Stimulated activated CD4-positive, alpha-beta T cell treated with anti-CD3 and anti-CD28 coated beads, Interleukin-15, amount 100 ng/mL, for 48 hours (primary cell): ENCODE measurements around the gene ARHGEF33.

Experiments used
- DNase-seq, 2 donors: peaks; one replicate each; pipeline ENCODE4 v3.0.0-alpha.2; 2020; ENCODE audit warnings: low read depth in 2 of 2

Gene ARHGEF33

DNA sequence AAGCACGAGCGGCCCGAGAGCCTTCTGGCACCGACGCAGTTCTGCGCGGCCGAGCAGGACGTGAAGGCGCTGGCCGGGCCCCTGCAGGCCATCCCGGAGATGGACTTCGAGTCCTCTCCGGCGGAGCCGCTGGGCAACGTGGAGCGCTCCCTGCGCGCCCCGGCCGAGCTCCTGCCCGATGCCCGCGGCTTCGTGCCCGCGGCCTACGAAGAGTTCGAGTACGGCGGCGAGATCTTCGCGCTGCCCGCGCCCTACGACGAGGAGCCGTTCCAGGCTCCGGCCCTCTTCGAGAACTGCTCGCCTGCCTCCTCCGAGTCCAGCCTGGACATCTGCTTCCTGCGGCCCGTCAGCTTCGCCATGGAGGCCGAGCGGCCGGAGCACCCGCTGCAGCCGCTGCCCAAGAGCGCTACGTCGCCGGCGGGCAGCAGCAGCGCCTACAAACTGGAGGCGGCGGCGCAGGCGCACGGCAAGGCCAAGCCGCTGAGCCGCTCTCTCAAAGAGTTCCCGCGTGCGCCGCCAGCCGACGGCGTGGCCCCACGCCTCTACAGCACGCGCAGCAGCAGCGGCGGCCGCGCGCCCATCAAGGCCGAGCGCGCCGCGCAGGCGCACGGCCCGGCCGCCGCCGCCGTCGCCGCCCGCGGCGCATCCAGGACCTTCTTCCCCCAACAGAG lies 70.4 kb downstream of the ARHGEF33 start:
- peak; percentile 59 to 69 for DNase-seq

DNA sequence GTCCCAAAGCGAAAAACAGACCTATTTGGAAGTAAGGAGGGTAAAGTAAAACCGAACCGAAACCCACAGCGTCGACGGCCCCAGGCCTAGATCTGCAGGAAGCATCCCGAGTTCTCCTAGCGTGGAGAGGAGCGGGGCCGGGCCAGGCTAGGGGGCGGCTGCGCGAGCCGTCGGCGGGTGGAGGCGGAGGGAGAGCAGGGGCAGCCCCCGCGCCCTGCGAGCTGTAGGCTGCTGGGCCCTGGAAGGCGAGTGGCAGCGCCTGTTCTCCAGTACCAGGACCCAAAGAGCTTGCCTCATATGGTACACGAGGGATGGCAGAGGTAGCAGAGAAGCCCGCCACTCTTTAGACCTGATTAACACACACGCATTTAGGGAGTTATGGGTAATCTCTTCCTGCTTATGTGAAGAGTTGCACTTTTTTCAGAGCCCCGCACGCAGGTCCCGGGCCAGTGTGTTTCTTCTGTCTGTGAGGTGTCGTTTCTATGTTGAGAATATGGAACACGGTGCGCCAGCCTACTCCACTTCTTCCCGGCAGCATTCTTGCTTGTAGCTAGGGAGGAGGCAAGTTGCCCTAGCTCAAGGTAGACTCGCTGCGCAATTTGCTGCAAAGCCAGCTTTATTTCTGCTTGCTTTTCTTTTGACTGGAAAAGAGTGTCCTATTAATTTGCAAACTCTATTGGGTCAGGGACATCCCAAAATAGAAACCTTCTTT lies 71.1 kb downstream of the ARHGEF33 start:
- DNase-seq, result no peak

DNA sequence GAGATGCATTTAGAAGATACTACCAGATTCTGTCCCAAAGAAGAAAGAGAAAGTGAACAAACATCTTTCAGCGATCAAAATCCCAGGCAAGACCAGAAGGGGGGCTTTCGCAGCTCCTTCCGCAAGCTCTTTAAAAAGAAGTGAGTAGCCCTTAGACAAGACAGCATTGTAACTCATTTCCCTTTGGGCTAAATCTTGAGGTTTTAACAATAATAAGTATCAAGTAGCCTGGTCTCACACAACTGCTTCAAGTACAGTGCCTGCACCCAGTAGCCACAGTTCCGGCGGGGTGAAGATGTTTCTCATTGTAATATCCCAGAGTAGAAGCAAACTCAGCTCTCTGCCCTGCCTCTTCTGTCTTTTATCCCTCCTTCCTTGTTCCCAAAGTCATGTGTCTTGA lies 76.3 kb downstream of the ARHGEF33 start:
- no peak for DNase-seq

DNA sequence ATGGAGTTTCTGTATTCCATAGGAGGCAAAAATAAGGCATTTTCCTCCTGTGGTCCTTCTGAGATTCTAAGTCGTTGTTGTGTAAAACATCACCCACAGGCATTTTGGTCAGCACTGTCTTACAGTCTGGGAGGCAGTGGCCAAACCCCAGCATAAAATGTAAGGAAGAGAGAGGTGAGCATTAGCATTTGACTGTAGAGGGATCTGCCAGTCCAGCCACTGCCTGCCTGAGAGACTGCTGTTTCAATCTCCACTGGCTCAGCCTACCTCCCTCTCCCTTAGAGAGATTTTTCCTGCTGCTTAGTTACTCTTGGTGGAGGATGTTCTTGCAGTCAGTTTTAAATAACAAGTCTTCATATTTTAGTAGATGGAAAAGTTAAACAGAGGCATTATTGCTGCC lies 77.0 kb downstream of the ARHGEF33 start:
- DNase-seq, result no peak

DNA sequence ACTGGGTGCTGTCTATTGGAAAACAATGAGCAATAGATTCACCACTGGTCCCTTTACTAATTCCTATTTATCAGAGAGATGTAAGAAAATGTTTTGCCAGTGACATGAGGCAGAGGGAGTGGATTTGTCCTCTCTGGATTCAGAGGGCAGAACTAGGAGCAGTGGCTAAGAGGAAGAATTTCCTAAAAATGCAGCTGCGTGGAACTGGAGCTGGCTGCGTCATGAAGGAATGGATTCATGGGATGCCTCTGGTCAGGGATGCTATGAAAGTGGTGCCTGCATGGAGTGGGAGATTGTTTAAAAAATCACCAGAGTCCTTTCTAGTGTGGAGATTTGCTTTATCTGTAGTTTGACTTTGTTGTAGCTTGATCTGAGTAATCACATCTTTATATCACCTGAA lies 78.3 kb downstream of the ARHGEF33 start:
- DNase-seq, result no peak

DNA sequence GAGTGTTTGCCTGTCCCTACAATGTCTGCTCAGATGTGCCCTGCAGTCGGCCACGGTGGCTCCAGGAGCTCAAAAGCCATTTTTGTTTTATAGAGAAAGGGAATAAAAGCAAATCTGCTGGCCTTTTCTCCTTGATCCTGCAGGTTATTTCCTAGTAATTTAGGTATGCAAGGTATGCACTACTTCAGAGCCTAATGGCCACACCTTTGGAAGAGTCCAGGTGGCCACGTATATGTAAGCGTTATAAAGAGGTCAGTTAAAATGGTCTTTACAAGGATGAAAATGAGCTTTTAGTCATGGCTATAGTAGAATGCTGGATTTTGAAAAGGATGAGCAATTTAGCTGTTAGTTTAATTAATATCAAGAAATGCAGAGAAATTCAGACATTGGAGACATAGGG lies 81.7 kb downstream of the ARHGEF33 start:
- no peak for DNase-seq

DNA sequence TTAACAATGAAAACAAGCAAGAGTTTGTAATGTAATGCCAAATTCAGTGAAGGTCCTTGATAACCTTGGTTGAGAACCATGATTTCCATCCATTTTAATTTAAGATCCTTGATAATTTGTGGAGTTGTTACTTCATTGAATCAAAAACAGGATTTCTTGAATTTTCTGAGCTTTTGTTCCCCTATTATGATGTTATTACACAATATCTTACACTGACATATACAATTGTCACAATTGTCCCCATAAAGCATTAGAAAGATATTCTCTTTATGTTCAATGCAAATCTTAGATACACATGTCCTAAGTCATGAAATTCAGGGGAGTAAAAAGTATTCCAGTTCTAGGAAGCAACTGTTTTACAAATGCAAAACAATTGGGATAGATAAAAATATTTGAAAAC lies 83.6 kb downstream of the ARHGEF33 start:
- no peak for DNase-seq

DNA sequence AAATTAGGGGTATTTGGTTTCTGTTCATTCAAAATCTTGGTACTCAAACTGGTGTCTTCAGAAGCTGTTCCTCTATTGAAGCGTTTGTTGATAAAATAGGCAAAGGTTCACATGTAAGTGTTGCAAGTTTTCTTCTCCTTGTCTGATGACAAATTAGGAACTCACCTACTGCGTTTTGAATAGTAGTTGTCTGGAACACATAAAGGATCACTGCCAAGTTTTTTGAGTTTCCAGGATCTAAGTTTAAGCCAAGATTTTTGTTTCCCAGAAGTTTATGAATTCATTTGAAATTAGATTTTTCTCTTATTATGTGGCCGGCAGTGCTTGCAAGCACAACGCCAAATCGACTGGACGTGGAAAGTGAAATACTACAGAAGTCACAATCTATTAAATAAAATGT lies 85.4 kb downstream of the ARHGEF33 start:
- no peak for DNase-seq

DNA sequence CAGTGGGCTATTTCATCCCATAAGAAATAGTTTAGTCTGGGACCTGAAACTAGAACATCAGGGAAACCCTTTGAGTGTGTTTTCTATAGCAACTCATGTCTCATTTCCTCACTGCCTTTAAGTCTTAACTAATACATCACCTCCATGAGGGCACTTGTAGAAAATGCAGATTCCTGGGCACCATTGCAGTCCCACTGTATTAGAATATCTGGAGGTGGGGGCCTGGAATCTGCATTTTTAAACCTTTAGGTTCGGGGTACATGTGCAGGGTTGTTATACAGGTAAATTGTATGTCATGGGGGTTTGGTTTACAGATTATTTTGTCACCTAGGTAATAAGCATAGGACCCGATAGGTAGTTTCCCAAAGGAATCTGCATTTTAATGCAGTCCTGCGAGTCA lies 87.4 kb downstream of the ARHGEF33 start:
- DNase-seq, result no peak

DNA sequence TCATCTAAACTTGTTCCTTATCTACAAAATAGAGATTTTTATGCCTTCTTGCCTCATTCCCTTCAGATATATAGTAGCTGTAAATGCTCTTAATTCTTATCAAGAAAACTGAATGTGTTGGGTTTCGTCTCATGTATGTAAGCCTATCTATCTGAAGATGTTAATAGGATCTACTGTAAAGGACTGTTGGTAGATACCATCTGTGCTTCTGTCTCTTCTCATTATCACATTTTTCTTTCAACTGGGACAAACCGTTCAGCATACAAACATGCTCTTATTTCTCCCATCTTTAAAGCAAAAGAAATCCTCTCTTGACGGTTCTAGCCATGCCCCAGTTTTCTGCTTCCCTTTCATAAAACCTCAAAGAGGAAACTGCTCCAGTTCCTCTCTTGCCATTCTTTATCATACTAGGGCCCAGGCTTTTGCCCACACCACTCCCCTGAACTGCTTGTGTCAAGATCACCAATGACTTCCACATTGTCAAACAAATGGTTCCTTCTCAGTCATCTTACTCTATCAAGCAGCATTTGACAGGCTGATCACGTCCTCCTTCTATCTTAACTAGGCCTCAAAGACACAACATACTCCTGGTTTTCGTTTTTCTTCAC lies 88.7 kb downstream of the ARHGEF33 start:
- no peak for DNase-seq

DNA sequence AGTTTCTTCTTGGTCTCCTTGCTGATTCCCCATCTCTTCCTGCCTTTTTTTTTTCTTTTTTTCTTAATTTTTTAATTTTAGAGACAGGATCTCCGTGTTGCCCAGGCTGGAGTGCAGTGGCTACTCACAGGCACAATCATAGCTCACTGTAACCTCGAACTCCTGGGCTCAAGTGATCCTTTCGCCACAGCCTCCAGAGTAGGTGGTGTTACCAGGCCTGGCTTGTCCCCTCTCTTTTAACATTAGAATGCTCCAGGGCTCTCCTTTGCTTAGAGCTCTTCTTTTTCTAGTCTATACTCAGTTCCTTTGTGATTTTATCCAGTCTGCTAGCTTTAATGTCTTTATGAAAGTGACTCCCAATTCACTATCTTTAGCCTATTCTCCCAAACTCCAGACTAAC lies 89.2 kb downstream of the ARHGEF33 start:
- no peak for DNase-seq

DNA sequence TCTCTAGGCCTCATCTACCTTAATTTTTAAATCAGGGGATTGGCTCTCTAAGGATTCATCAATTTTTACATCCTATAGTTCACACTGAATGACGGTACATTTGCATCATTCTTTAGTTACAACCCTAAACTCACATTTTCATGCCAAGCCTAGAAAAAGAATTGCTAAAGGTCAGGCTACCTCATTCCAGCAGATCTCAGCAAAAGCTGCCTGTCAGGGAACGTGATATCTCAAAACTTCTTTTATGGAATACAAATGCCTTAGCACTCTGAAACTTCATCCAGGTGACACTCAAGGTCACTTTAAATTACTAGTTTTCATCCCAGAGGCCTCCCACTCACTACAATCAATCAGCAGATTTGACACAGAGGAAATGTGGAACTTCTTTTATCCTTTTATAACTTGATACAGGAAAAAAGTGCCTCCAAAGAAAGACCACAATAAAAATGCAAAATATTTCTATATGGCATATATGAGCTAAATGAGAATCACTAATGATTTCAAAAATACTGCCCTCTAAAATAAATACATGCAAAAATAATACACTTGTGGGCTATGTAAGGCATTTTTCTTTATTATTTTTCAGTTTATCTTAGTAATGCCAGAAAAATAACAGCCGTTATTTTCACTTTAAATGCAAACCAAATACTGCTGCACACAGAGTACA lies 91.5 kb downstream of the ARHGEF33 start:
- DNase-seq, result no peak

DNA sequence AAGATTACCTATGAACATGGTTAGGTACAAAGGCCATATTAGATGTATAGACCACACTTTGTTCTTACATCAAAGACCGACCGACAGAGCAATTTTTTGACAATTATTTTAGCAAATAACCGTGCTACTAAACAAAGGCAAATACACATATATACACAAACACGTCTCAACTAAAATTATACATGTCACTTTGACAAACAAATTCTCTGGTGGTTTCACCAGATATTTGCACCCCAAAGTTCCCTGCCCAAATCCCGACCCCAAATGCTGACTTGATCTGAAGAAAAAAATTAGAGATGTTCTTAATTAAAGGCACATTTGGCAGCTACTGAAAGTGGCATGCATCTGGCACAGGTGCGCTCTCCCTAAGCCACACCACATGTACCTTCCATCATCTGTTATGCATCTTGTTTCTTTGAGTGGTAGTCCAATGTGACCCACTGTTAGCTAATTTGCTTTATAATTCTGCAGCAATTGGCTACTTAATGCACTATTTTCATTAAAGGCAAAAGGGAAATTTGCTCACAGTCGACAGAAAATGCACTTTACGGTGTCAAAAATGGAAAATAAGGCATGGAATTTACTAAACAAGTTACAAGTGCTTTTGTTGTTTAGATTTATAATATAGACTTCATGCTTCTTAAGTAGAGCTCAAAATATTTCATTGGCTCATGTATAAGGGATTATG lies 92.1 kb downstream of the ARHGEF33 start:
- DNase-seq, result no peak

DNA sequence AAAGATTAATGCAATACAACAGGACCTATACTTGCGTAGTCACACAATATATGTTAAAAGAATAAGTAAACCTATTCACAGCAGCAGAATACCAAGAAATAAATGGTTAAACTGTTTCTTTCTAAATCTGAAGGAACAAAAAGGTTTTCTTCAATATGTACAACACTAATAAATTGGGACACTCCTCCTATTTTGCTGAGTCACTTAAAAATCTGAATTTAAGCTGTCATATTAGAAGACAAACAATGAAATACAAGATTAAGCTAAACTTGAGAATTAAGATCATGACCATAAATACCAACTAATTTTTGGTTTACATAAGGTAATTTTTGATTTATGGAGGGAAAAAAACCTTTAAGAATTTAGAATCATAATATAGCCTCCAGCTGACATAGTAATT lies 92.8 kb downstream of the ARHGEF33 start:
- no peak for DNase-seq

DNA sequence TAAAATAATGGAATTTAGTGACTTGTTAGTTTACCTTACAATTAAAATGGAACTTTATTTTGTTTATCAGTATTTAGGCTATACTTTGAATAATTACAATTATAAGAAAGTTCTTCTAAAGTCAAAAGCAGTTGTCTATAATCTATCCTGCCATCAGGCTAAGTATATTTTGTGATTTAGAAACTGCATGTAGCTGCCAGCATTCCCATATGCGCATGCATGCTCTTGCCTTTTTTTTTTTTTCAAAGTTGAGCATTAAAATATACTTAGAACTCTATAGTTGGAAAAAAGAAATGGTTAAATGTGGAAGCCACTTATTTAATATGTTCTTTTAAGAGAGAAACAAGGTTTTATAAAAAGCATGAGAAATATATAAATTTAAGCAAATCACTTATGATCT lies 99.0 kb downstream of the ARHGEF33 start:
- no peak for DNase-seq

DNA sequence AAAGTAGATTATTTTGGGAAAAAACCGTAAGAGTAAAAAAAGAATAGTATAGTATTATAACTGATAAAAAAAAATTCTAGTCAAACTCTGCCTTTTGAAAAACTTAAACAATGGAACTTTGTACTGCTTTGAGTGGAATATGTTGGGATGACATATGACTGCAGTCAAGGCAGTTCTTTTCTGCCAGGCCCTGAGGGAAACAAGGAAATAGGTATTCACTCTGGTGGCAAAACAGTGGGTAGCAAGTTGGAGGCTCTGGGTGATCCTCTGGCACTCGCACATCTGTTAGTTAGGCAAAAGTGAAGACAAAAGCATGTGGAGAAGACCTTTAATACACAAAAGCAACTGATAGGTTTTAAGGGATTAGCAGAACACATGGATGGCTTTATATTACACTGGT lies 102.2 kb downstream of the ARHGEF33 start:
- no peak for DNase-seq

DNA sequence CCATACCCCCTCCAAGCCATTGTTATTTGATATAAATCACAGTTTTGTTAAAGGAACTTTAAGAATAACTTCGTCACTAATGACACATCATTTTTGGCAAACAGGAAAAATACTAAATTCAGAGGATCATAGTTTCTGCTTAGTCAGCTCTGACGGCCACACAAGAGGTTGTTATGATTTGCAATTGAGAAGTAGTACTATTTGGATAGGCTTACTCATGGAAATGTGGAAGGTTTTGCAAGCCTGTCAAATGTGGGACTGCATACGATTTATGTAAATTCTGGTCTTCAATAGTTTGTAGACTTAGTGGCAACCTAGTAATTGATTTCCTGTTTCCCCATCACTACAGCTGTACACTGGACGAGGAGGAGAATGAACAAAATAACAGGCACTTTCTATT lies 108.1 kb downstream of the ARHGEF33 start:
- DNase-seq, result no peak

DNA sequence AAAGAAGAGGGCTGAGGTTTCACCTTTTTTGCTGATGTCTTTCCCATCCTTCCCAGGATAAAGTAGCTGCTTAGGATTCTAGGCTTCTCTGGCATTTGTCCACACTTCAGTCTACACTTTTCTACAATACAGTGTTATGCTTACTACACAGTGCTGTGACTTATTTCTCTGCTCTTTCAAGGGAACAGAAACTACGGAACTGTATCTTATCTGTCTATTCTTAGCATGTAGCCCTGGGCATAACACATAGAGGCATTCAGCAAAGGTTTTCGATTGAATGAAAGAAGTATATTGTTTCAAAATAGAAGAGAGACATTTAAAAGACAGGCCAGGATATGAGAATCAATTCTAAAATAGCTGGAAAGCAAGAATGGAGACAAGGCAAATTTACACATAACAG lies 110.9 kb downstream of the ARHGEF33 start:
- DNase-seq, result no peak

DNA sequence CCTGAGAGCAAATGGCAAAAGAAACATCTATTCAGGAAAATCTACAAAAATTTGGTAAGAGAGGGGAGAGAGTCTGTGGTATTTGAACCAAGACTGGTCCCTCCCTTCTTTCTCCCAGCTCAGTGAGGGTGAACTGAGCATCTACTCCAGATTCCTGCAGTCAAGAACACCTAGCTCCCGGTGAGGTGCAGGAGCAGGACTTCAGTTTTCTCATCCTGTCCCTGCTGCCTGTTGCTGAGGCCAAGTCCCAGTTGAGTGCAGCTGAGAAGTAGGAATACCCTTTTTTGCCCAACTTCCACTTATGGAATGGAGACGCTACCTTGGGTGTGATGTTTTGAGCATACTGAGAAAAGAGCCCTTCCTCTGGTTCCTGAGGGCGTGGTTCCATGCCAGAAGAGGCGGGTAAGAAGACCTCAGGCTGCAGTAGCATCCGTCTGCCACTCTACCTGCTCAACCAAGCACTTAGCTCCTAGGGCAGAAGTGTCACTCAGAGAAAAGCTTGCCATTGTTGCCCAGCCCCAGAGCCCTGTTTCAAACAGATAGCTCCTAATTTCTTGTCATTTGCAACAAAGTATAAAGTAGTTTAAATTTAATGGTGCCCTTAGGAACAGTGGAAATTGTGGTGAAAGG lies 118.3 kb downstream of the ARHGEF33 start:
- no peak for DNase-seq

DNA sequence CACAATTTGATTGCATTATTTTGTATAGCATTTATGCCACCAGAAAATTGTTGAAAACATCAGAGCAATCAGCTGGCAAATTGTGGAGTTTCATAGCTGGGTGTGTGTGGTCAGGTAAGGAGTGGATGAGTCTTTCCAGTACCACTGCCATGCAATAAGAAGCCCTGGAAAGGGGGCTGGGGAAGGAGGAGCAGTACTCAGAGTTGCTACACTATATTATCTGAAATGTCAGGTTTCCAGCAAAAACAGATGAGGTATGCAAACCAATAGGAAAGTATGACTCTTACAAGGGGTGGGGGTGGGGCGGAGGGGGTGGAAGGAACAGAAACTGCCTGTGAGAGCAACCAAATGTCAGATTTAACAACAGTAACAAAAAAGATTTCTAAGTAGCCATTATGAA lies 119.0 kb downstream of the ARHGEF33 start:
- DNase-seq, result peak in 1 of 2 donors; percentile 6

DNA sequence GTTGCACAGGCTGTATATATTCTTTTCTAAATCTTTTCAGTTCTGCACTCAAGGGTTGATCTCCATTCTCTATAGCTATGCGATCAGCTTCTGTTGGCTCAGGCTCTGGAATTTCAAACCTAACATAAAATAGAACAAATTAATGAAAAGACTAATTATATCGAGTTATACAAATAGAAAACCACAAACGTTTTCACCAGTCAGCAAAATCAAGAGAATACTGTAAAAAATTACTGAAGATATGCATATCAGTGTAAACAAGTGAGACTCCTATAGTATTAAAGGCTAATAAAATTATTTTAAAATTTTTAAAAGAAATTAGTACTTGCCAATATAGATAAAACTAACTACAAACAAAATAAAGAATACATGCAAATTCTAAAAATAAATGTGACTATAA lies 124.2 kb downstream of the ARHGEF33 start:
- DNase-seq, result no peak

DNA sequence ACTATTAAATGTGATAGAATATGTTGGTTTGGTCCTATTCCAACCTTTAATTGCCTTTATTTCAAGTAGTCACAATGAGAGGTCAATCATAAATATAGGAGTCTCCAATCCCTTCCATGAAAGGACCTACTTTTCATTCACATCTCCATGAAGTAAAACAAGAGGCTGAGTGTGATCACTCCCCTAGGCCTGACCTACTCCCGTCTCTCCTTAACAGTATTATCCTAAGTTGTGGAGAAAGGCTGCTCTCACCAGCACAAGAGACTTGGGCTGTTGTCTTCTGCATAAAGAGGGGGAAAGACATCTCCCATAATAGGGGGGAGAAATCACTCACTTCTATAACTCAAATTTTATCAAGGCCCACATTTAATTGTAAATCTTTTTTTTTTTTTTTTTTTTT lies 125.7 kb downstream of the ARHGEF33 start:
- DNase-seq, result no peak
